HepG2 (cell line): ENCODE results near the gene ANKRD27. TPM values are rescaled to one million over a fixed set of nuclear protein-coding genes. Genes with fewer than 3 reads are reported as not detected.

Experiments
- CHCHD3 ChIP-seq: sonication (generic); formaldehyde crosslinking; IDR thresholded peaks from 2 replicates; pipeline ENCODE4 v1.8.0; 2022; ENCODE audit warnings: mild to moderate bottlenecking, missing genetic modification reagents, moderate library complexity
- EED ChIP-seq: sonication (generic); formaldehyde crosslinking; IDR thresholded peaks from 2 replicates; pipeline ENCODE4 v1.5.0; 2020; ENCODE audit warnings: mild to moderate bottlenecking, missing genetic modification reagents
- EP300 ChIP-seq, 3 experiments: sonication (generic) in 1 of 3; formaldehyde crosslinking in 1 of 3; IDR thresholded peaks; 2 replicates each; pipeline versions ENCODE4 v1.5.1 to v1.6.1; 2011 to 2020; ENCODE audit warnings: low read depth in 2 of 3, low read length in 2 of 3, borderline replicate concordance in 1 of 3, improper control_type of control experiment in 1 of 3, mild to moderate bottlenecking in 1 of 3, missing genetic modification reagents in 1 of 3, moderate library complexity in 1 of 3
- FIP1L1 ChIP-seq: fragments of 200-400 bp; formaldehyde crosslinking; IDR thresholded peaks from 2 replicates; pipeline ENCODE4 v1.6.1; 2018; ENCODE audit warnings: low read depth, mild to moderate bottlenecking, low read length, moderate library complexity, borderline replicate concordance; ENCODE audit not compliant: insufficient read depth
- FOXA1 ChIP-seq, 2 experiments: fragments of 450-650 bp in 1 of 2; sonication (generic) in 1 of 2; formaldehyde crosslinking in 1 of 2; IDR thresholded peaks; 2 replicates each; pipeline versions ENCODE4 v1.4.0 to v1.6.1; 2016 to 2020; ENCODE audit warnings: missing genetic modification reagents in 1 of 2
- FOXC1 ChIP-seq: sonication (generic); formaldehyde crosslinking; IDR thresholded peaks from 2 replicates; pipeline ENCODE4 v1.8.0; 2022; ENCODE audit warnings: mild to moderate bottlenecking, missing genetic modification reagents, borderline replicate concordance
- GATA4 ChIP-seq: sonication (generic); IDR thresholded peaks from 2 replicates; pipeline ENCODE4 v1.6.1; 2016; ENCODE audit warnings: antibody characterized with exemption, low read depth, borderline replicate concordance
- GPN1 ChIP-seq: sonication (generic); formaldehyde crosslinking; IDR thresholded peaks from 2 replicates; pipeline ENCODE4 v1.5.1; 2020; ENCODE audit warnings: missing genetic modification reagents, borderline replicate concordance
- KIAA2018 ChIP-seq: sonication (generic); formaldehyde crosslinking; IDR thresholded peaks from 2 replicates; pipeline ENCODE4 v1.5.0; 2020; ENCODE audit warnings: mild to moderate bottlenecking, missing genetic modification reagents, borderline replicate concordance
- NCOA2 ChIP-seq: sonication (generic); formaldehyde crosslinking; IDR thresholded peaks from 2 replicates; pipeline ENCODE4 v1.8.0; 2022; ENCODE audit warnings: inconsistent platforms
- NR0B2 ChIP-seq: sonication (generic); formaldehyde crosslinking; IDR thresholded peaks from 2 replicates; pipeline ENCODE4 v1.4.0; 2020; ENCODE audit warnings: mild to moderate bottlenecking, missing genetic modification reagents
- RBAK ChIP-seq: sonication (generic); formaldehyde crosslinking; IDR thresholded peaks from 2 replicates; pipeline ENCODE4 v1.5.1; 2020; ENCODE audit warnings: mild to moderate bottlenecking, missing genetic modification reagents
- SALL2 ChIP-seq: sonication (generic); formaldehyde crosslinking; IDR thresholded peaks from 2 replicates; pipeline ENCODE4 v1.8.1; 2023; ENCODE audit warnings: mild to moderate bottlenecking, missing genetic modification reagents, inconsistent platforms
- SNAPC2 ChIP-seq: sonication (generic); formaldehyde crosslinking; IDR thresholded peaks from 2 replicates; pipeline ENCODE4 v1.8.1; 2022; ENCODE audit warnings: mild to moderate bottlenecking, missing genetic modification reagents
- SOX5 ChIP-seq: IDR thresholded peaks from 2 replicates; pipeline ENCODE4 v1.6.1; 2016; ENCODE audit warnings: borderline replicate concordance
- TP53 ChIP-seq: sonication (generic); formaldehyde crosslinking; conservative IDR thresholded peaks from 2 replicates; pipeline ENCODE4 v1.4.0; 2020; ENCODE audit warnings: missing genetic modification reagents
- ZBTB7B ChIP-seq: sonication (generic); formaldehyde crosslinking; IDR thresholded peaks from 2 replicates; pipeline ENCODE4 v1.4.0; 2020; ENCODE audit warnings: missing genetic modification reagents
- ZEB1 ChIP-seq: IDR thresholded peaks from 2 replicates; pipeline ENCODE4 v1.6.1; 2012; ENCODE audit warnings: mild to moderate bottlenecking, low read depth, inconsistent platforms; ENCODE audit not compliant: insufficient replicate concordance
- ZNF775 ChIP-seq: sonication (generic); formaldehyde crosslinking; IDR thresholded peaks from 2 replicates; pipeline ENCODE4 v1.4.0; 2020; ENCODE audit warnings: missing genetic modification reagents, mild to moderate bottlenecking, moderate library complexity, borderline replicate concordance
- polyA plus RNA-seq, 8 experiments: library from polyadenylated mRNA; depleted of rRNA in 3 of 8; stranded (reverse) in 7 of 8; unstranded in 1 of 8; fragments of >200 nt; fragmentation: Illumina TruSeq in 4 of 8; extraction: Trizol in 4 of 8; gene quantifications; 2 replicates each; pipeline versions ENCODE4 v1.2.1 to v1.2.3, GENCODE V29; 2011 to 2016; ENCODE audit warnings: low read depth in 4 of 8, missing spikeins in 1 of 8, mixed read lengths in 1 of 8; ENCODE audit not compliant: insufficient read depth in 1 of 8
- total RNA-seq, 5 experiments: library from RNA; depleted of rRNA; stranded (reverse); fragments of >200 nt; fragmentation: Illumina TruSeq; extraction: Trizol; gene quantifications; 2 replicates each; pipeline ENCODE4 v1.2.3, GENCODE V29; 2016; ENCODE audit warnings: low read depth in 1 of 5

ANKRD27 gene
- total and polyA plus RNA-seq, 2 of the 13 experiments (the other 11 are each of a cell fraction or from before 2014, with no cell fraction given) = 22.2 to 23.7 TPM

GRCh38 chr19:32580901-32581704 is 93.9 kb downstream of the ANKRD27 start, which contains the start of gene PDCD5 (continued):
- TF ChIP-seq KIAA2018 (CRISPR knock-in tag) (no peak), GPN1 (no peak), FOXC1 (CRISPR knock-in tag) (no peak; the same call in 1 of the 2 replicates), SALL2 (CRISPR knock-in tag) (peak; percentile 20; the same call in 1 of the 2 replicates), EP300 (IDR thresholded peaks at IDR 0.05; ENCODE audit: low read depth in 2 of 2, low read length in 2 of 2) (no peak), EP300 (CRISPR knock-in tag; IDR thresholded peaks at IDR 0.05; ENCODE audit: borderline replicate concordance) (no peak), ZNF775 (CRISPR knock-in tag) (no peak), EED (CRISPR knock-in tag) (no peak), ZBTB7B (CRISPR knock-in tag) (no peak), TP53 (CRISPR knock-in tag) (no peak), ZEB1 (no peak), FIP1L1 (no peak), SNAPC2 (no peak), GATA4 (no peak), SOX5 (CRISPR knock-in tag) (no peak), FOXA1 (IDR thresholded peaks at IDR 0.05) (no peak), FOXA1 (CRISPR knock-in tag; IDR thresholded peaks at IDR 0.05) (no peak), RBAK (CRISPR knock-in tag) (no peak), NR0B2 (CRISPR knock-in tag) (0 out of 2 replicates have a peak, but pooled peaks have one; percentile 44), NCOA2 (CRISPR knock-in tag) (no peak), CHCHD3 (CRISPR knock-in tag) (no peak)
